LNCAP (cell line): ENCODE measurements around the gene PACC1.

ENCODE experiments used
- TF ChIP-seq, protein P1 (sequence below): fragments of 450-650 bp; IDR thresholded peaks from 2 replicates; pipeline ENCODE4 v1.5.1; 2017; ENCODE audit warnings: mild to moderate bottlenecking

Gene PACC1

DNA sequence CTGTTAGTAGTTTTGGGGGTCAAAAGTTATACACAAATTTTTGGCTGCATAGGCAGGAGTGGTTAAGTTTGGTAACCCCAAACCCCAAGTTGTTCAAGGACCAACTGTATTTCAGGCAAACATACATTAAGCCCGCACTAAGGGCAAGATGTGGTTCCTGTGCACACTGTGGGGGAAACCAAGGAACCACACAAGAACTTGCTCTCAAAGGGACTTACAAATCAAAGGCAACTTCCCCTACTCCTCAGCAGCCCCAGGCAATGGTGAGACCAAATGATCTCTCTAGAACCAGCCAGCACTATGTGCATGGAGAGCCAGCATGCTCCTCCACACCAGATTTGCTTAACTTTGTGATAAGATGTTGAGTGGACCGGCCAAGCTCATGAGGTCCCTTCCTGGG, 35.3 kb downstream of the PACC1 start:
- TF ChIP-seq, protein P1, sequence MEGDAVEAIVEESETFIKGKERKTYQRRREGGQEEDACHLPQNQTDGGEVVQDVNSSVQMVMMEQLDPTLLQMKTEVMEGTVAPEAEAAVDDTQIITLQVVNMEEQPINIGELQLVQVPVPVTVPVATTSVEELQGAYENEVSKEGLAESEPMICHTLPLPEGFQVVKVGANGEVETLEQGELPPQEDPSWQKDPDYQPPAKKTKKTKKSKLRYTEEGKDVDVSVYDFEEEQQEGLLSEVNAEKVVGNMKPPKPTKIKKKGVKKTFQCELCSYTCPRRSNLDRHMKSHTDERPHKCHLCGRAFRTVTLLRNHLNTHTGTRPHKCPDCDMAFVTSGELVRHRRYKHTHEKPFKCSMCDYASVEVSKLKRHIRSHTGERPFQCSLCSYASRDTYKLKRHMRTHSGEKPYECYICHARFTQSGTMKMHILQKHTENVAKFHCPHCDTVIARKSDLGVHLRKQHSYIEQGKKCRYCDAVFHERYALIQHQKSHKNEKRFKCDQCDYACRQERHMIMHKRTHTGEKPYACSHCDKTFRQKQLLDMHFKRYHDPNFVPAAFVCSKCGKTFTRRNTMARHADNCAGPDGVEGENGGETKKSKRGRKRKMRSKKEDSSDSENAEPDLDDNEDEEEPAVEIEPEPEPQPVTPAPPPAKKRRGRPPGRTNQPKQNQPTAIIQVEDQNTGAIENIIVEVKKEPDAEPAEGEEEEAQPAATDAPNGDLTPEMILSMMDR, result no peak

GRCh38 chr1:212377644-212378043, 37.0 kb downstream of the PACC1 start:
- TF ChIP-seq, protein P1, result no peak

DNA sequence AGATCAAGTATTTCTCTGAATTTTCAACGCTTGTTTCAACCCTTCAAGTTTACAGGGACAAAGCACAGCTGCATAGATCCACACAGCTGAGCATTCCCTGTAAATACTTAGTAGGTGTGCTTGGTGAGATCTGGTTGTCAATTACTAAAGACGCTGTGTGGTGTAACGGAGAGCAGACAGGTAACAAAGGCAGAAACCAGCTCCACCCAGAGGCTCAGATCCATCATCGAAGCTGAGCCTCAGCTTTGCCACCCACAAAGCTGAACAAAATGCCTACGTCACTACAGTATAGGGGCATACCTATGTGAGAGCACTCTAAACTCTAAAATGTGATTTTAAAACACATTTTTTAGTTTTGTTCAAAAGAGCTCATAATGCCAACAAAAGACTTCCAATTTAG, 38.7 kb downstream of the PACC1 start:
- TF ChIP-seq, protein P1, result no peak

DNA sequence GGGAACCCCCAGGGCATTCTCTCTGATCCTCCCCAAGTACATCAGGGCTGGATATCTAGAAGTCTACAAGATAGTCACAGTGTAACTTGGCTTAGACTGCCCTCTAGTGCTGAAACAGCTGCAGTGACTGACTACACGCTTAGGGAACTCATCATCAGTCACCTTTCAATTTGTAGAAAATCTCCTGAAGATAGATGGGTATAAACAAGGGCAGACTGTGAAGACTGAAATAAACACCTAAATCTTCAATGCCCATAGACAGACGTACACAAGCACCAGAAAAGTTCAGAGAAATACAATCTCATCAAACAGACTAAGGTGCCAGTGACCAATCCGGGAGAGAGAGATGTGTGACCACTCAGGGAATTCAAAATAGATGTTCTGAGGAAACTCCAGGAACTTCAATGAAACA, 46.6 kb downstream of the PACC1 start:
- TF ChIP-seq, protein P1, result peak; percentile 99

GRCh38 chr1:212367474-212368072, 47.1 kb downstream of the PACC1 start:
- TF ChIP-seq, protein P1, result no peak

DNA sequence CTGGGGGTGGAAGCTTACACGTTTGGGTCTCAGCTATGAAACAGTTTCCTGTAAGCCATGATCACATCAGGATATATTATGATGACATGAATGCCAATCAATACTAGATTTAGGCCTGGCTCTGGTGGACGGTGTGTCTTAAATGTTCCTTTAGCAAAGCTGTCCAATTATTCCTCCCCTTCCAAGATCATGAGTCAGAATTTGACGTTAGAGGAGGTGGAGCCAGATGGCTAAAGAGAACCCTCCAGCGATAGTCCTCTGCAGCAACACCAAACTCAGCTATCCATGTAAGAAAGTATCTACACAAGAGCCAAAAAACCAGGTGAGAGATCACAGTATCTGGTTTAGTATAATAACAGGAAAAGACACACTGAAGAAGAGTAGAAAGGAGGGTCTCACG, 47.8 kb downstream of the PACC1 start:
- TF ChIP-seq, protein P1, result no peak

GRCh38 chr1:212364985-212365384, 49.7 kb downstream of the PACC1 start:
- TF ChIP-seq, protein P1, result no peak
